D721Med (cell line): Measurements from ENCODE around the gene LAMTOR1.

ENCODE experiments used
- DNase-seq: peaks from one replicate; pipeline ENCODE4 v3.0.0; 2011; ENCODE audit warnings: low spot score; ENCODE audit not compliant: insufficient read length
- FAIRE-seq: peaks from 2 replicates; lab custom pipeline; 2011; peaks lifted over from hg19 to GRCh38; lab: Jason Lieb, UNC
- CTCF ChIP-seq: IDR thresholded peaks from 2 replicates; pipeline ENCODE4 v1.5.1; 2012; ENCODE audit warnings: mild to moderate bottlenecking, control low read depth; ENCODE audit not compliant: insufficient read depth; ENCODE audit errors: missing control alignments

Gene LAMTOR1

GRCh38 chr11:72103754-72104167 lies 664 bp upstream of the LAMTOR1 start:
- no peak for TF ChIP-seq CTCF
- DNase-seq, result no peak
- no peak for FAIRE-seq

- no peak for FAIRE-seq
- TF ChIP-seq CTCF, result no peak
- no peak for DNase-seq
These were observed 509 bp downstream of the LAMTOR1 start for GRCh38 chr11:72102631-72102945.

GRCh38 chr11:72102162-72102561 lies 935 bp downstream of the LAMTOR1 start:
- FAIRE-seq (no peak), DNase-seq (no peak)
- TF ChIP-seq CTCF, result no peak

GRCh38 chr11:72100462-72100861 lies 2.6 kb downstream of the LAMTOR1 start:
- no peak for FAIRE-seq
- DNase-seq, result no peak
- TF ChIP-seq CTCF, result no peak

GRCh38 chr11:72100009-72100408 lies 3.1 kb downstream of the LAMTOR1 start:
- no peak for TF ChIP-seq CTCF
- no peak for FAIRE-seq
- no peak for DNase-seq

GRCh38 chr11:72098741-72099140 lies 4.4 kb downstream of the LAMTOR1 start:
- no peak for TF ChIP-seq CTCF
- DNase-seq (no peak), FAIRE-seq (no peak)

- peak; percentile 80 for TF ChIP-seq CTCF
- DNase-seq, result peak; percentile 68
- no peak for FAIRE-seq
These were observed 11.8 kb downstream of the LAMTOR1 start for GRCh38 chr11:72091292-72091691.
